ENCODE results near the gene CFAP44.

GRCh38 chr3:113409676-113410075, 31.6 kb downstream of the CFAP44 start:
- TF ChIP-seq POLR2AphosphoS5 (IDR thresholded peaks at IDR 0.05; ENCODE audit: low read depth, low read length) (no peak), SIN3A (IDR thresholded peaks at IDR 0.05; ENCODE audit: borderline replicate concordance, insufficient read depth, low read length) (no peak)

Measured in PFSK-1 (cell line).